Endodermal cell (in vitro differentiated cells): ENCODE measurements around the gene DUSP5. TPM values are rescaled to one million over a fixed set of nuclear protein-coding genes. Genes with fewer than 3 reads are reported as not detected.

Source experiments
- DNase-seq: peaks from one replicate; pipeline ENCODE4 v3.0.0-alpha.2; 2017
- H3K27ac ChIP-seq: 2 replicates; pipeline ENCODE4 v1.5.1; 2013; ENCODE audit warnings: mild to moderate bottlenecking, low read depth, low read length, moderate library complexity
- H3K27me3 ChIP-seq: 2 replicates; pipeline ENCODE4 v1.6.1; 2013; ENCODE audit warnings: mild to moderate bottlenecking, low read length, moderate library complexity; ENCODE audit not compliant: insufficient read depth, control insufficient read depth, poor library complexity, severe bottlenecking
- H3K36me3 ChIP-seq: 2 replicates; pipeline ENCODE4 v1.7.0; 2013; ENCODE audit warnings: mild to moderate bottlenecking, low read length, moderate library complexity; ENCODE audit not compliant: control insufficient read depth, insufficient read depth
- H3K4me1 ChIP-seq: one replicate; pipeline ENCODE4 v1.7.0; 2013; ENCODE audit warnings: low read length; ENCODE audit not compliant: control insufficient read depth, insufficient read depth
- H3K4me3 ChIP-seq: 2 replicates; pipeline ENCODE4 v1.5.1; 2013; ENCODE audit warnings: mild to moderate bottlenecking, low read length, moderate library complexity
- H3K9ac ChIP-seq: 2 replicates; pipeline ENCODE4 v1.6.1; 2013; ENCODE audit warnings: mild to moderate bottlenecking, low read length, moderate library complexity; ENCODE audit not compliant: poor library complexity, severe bottlenecking; ENCODE audit errors: extremely low read depth
- H3K9me3 ChIP-seq: 2 replicates; pipeline ENCODE4 v1.6.1; 2013; ENCODE audit warnings: mild to moderate bottlenecking, low read length, moderate library complexity; ENCODE audit not compliant: control insufficient read depth
- H3K27ac Mint-ChIP-seq: 2 replicates; pipeline ENCODE4 v1.8.0; 2020; ENCODE audit warnings: mixed read lengths
- H3K27me3 Mint-ChIP-seq: 2 replicates; pipeline ENCODE4 v1.8.0; 2021; ENCODE audit warnings: mild to moderate bottlenecking, mixed read lengths; ENCODE audit not compliant: insufficient read depth
- H3K36me3 Mint-ChIP-seq: 2 replicates; pipeline ENCODE4 v1.8.0; 2020; ENCODE audit warnings: low read depth, mixed read lengths
- H3K4me1 Mint-ChIP-seq: 2 replicates; pipeline ENCODE4 v1.8.0; 2020; ENCODE audit warnings: mixed read lengths
- H3K4me3 Mint-ChIP-seq: 2 replicates; pipeline ENCODE4 v1.8.0; 2020; ENCODE audit warnings: mild to moderate bottlenecking, moderate library complexity, mixed read lengths
- H3K9me3 Mint-ChIP-seq: 2 replicates; pipeline ENCODE4 v1.8.0; 2020; ENCODE audit warnings: mild to moderate bottlenecking, mixed read lengths
- WGBS, 2 experiments: methylation state at CpG; one replicate each; pipeline versions ENCODE4 v1.1.5 to v1.1.7; 2013; ENCODE audit warnings: missing lambda C conversion rate in 2 of 2, mixed read lengths in 1 of 2; ENCODE audit not compliant: insufficient coverage in 1 of 2, insufficient read length in 1 of 2; 5-methylcytosine and 5-hydroxymethylcytosine counted together
- long read RNA-seq, 4 experiments: library from polyadenylated mRNA in 2 of 4; library from RNA in 1 of 4; library from capped mRNA in 1 of 4; stranded (forward) in 3 of 4; unstranded in 1 of 4; transcript quantifications; one replicate each; pipeline ENCODE4 v2.0.0, GENCODE V29; 2020 to 2021; ENCODE audit warnings: inconsistent platforms in 1 of 4
- polyA plus RNA-seq, 2 experiments: library from polyadenylated mRNA; stranded (reverse); fragments of 50-300 nt; gene quantifications; one replicate each; pipeline ENCODE4 v1.2.3, GENCODE V29; 2013
- total RNA-seq, 2 donors: library from RNA; stranded (reverse); fragmentation: NEBNext Ultra II Directional in 1 of 2; extraction: Animal tissue kit (Norgen Biotek cat#: 25700) in 1 of 2; gene quantifications; 2 replicates in 1 of 2; 3 replicates in 1 of 2; pipeline ENCODE4 v1.2.1, GENCODE V29; 2021
- TF ChIP-seq, protein P1 (sequence below): fragments of 200-600 bp; sonication (generic); conservative IDR thresholded peaks from 2 replicates; pipeline ENCODE4 v1.5.0; 2021; ENCODE audit warnings: antibody characterized with exemption, mild to moderate bottlenecking

DUSP5 gene
- total RNA-seq, result 10 to 100 TPM; 60.0 to 60.3 TPM
- 9.9 TPM for polyA plus RNA-seq (2013, experiment 1 of 2)
- polyA plus RNA-seq (2013, experiment 2 of 2), result 11.1 TPM
- long read RNA-seq, experiment 1, transcript DUSP5-201 (4 exons, 2,557 nt), result major isoform, 17 of 27 reads
- long read RNA-seq, experiment 1, partial matches to known transcripts, result 8 of 27 reads
- long read RNA-seq, experiment 1, other reads (novel, unspliced or antisense), result 2 of 27 reads
- long read RNA-seq, experiment 2, transcript DUSP5-201 (4 exons, 2,557 nt), result major isoform, 184 of 190 reads
- long read RNA-seq, experiment 2, partial matches to known transcripts, result 4 of 190 reads
- long read RNA-seq, experiment 2, other reads (novel, unspliced or antisense), result 2 of 190 reads
- long read RNA-seq, experiment 3, partial matches to known transcripts, result 0 of 5 reads
- long read RNA-seq, experiment 3, other reads (novel, unspliced or antisense), result 3 of 5 reads
- long read RNA-seq, experiment 4, result 0 reads

DNA sequence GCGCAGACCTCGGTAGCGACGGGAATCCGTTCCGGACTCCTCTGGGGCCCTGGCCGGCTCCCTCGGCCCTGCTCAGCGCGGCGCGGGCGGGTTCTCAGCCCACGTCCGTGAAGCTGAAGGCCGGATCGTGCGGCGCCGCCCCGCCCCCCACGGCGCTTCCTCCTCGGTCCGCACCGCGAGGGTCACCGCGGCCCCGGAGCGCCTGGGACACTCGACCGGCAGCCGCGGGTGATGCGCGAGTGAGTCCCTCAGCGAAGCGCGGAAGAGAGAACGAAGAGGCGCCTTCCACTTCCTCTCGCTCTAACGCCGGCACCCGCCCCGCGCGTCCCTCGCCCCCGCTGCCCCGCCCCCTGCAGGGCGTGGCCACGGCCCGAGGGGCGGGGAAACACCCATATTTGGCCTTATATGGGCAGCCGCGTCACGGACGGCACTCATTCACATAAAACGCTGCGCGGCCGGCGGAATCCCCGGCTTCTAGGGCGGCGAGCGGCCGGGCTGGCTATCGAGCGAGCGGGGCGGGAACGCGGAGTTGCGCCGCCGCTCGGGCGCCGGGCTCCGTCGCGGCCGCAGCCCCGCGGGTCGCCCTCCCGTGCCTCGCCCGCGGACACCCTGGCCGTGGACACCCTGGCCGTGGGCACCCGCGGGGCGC, at the start of gene DUSP5:
Gene DUSP5, plus strand, starts transcription at position 470 of the 649 bp plus-strand sequence. CDS start 215 bp downstream, outside the sequence.
- peak within 1 kb of the TSS; percentile 94 for H3K4me3 ChIP-seq
- no peaks in the 10 kb centered on the region for H3K27me3 ChIP-seq
- H3K9me3 ChIP-seq, result no peaks in the 10 kb centered on the region
- peaks cover 6% of the 10 kb centered on the region for H3K36me3 ChIP-seq
- peaks cover 3% of the 10 kb centered on the region for H3K36me3 Mint-ChIP-seq
- peaks cover 18% of the 10 kb centered on the region for H3K4me1 ChIP-seq
- peak; percentile 97 for DNase-seq
- peak within 1 kb of the TSS; percentile 88 for H3K4me3 Mint-ChIP-seq
- H3K9me3 Mint-ChIP-seq, result no peaks in the 10 kb centered on the region
- H3K27me3 Mint-ChIP-seq, result no peaks in the 10 kb centered on the region
- H3K9ac ChIP-seq, result peak within 1 kb of the TSS; percentile 68
- WGBS, 2 experiments, result 0% methylated on average over 14 to 98 of the region's 98 CpGs
- H3K27ac ChIP-seq, result no peak within 1 kb of the TSS
- H3K4me1 Mint-ChIP-seq, result peaks cover 64% of the 10 kb centered on the region
- TF ChIP-seq, protein P1, sequence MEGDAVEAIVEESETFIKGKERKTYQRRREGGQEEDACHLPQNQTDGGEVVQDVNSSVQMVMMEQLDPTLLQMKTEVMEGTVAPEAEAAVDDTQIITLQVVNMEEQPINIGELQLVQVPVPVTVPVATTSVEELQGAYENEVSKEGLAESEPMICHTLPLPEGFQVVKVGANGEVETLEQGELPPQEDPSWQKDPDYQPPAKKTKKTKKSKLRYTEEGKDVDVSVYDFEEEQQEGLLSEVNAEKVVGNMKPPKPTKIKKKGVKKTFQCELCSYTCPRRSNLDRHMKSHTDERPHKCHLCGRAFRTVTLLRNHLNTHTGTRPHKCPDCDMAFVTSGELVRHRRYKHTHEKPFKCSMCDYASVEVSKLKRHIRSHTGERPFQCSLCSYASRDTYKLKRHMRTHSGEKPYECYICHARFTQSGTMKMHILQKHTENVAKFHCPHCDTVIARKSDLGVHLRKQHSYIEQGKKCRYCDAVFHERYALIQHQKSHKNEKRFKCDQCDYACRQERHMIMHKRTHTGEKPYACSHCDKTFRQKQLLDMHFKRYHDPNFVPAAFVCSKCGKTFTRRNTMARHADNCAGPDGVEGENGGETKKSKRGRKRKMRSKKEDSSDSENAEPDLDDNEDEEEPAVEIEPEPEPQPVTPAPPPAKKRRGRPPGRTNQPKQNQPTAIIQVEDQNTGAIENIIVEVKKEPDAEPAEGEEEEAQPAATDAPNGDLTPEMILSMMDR, result no peak
- H3K27ac Mint-ChIP-seq, result peak within 1 kb of the TSS; percentile 87

DNA sequence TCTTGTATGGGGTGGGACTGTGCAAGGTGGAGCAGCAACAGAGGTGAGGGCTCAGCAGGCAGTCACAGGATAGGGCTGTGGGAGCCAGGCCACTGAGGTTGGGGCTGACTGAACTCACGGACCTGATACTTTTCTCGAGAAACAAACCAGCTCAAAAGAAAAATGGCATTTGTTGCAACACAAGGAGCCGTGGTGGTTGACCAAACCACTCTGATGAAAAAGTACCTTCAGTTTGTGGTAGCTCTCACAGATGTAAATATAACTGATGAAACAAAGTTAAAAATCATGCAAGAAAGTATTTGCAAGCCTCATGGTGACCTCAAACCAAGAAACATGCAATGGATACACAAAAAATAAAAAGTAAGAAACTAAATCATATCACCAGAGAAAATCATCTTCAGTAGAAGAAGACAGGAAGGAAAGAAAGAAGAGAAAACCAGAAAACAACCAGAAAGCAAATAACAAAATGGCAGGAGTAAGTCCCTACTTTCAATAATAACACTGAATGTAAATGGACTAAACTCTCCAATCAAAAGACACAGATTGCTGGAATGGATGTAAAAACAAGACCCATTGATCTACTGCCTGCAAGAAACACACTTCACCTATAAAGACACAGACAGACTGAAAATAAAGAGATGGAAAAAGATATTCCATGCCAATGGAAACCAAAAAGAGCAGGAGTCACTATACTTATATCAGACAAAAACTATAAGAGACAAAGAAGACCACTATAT, 48.9 kb upstream of the DUSP5 start:
- no peaks in the 10 kb centered on the region for H3K9me3 Mint-ChIP-seq
- H3K4me1 Mint-ChIP-seq, result peaks cover 4% of the 10 kb centered on the region

GRCh38 chr10:110455446-110455845, 42.3 kb upstream of the DUSP5 start:
- peak; percentile 24 for DNase-seq
- no peak overlapping the region for H3K4me3 Mint-ChIP-seq
- H3K4me1 Mint-ChIP-seq, result no peaks in the 10 kb centered on the region
- H3K4me3 ChIP-seq, result no peak overlapping the region
- no peaks in the 10 kb centered on the region for H3K27me3 ChIP-seq
- H3K27ac ChIP-seq, result no peak overlapping the region
- no peak overlapping the region for H3K9ac ChIP-seq
- no peaks in the 10 kb centered on the region for H3K36me3 ChIP-seq
- no peak overlapping the region for H3K27ac Mint-ChIP-seq
- H3K36me3 Mint-ChIP-seq, result no peaks in the 10 kb centered on the region
- no peaks in the 10 kb centered on the region for H3K9me3 Mint-ChIP-seq
- H3K27me3 Mint-ChIP-seq, result peaks cover 1% of the 10 kb centered on the region
- 53 to 60% methylated on average over 3 of the region's 3 CpGs for WGBS, 2 experiments
- TF ChIP-seq, protein P1, result no peak
- no peaks in the 10 kb centered on the region for H3K4me1 ChIP-seq
- H3K9me3 ChIP-seq, result no peaks in the 10 kb centered on the region

More for the DNA sequence above, 48.9 kb upstream of the DUSP5 start:
- H3K4me1 ChIP-seq, result no peaks in the 10 kb centered on the region
- H3K4me3 ChIP-seq, result no peak overlapping the region
- Mint-ChIP-seq H3K27me3 (peaks cover 2% of the 10 kb centered on the region), H3K36me3 (no peaks in the 10 kb centered on the region), H3K27ac (no peak overlapping the region), H3K4me3 (no peak overlapping the region)
- TF ChIP-seq, protein P1, result no peak
- DNase-seq, result peak; percentile 16
- no peaks in the 10 kb centered on the region for H3K27me3 ChIP-seq
- H3K27ac ChIP-seq, result no peak overlapping the region
- no peak overlapping the region for H3K9ac ChIP-seq
- WGBS, 2 experiments, result 93 to 94% methylated on average over 3 of the region's 3 CpGs
- no peaks in the 10 kb centered on the region for H3K9me3 ChIP-seq
- no peaks in the 10 kb centered on the region for H3K36me3 ChIP-seq
